ENCODE data around the gene LPGAT1.

- peak in 2 of 3 donors; percentile 14 to 39 for TF ChIP-seq POLR2AphosphoS5 (IDR thresholded peaks at IDR 0.05)
- no peak for TF ChIP-seq CTCF (IDR thresholded peaks at IDR 0.05)
Observed at GRCh38 chr1:211783897-211784296, 46.7 kb downstream of the LPGAT1 start.

All from transverse colon (tissue), 4 donors.